ENCODE data around the gene CMTM5.

The CMTM5 gene

GRCh38 chr14:23376482-23377197 is at the start of gene CMTM5:
Gene CMTM5 (plus strand): TSS chr14:23377046. CDS start chr14:23377252, 206 bp downstream.
- no peak within 1 kb of the TSS for H3K4me3 ChIP-seq (ENCODE audit: low read depth, low read length)

GRCh38 chr14:23327947-23328744 is 48.7 kb upstream of the CMTM5 start:
- no peak overlapping the region for H3K4me3 ChIP-seq (ENCODE audit: low read depth, low read length)

GRCh38 chr14:23335623-23336022 is 41.2 kb upstream of the CMTM5 start:
- no peak overlapping the region for H3K4me3 ChIP-seq (ENCODE audit: low read depth, low read length)

GRCh38 chr14:23339506-23340268 is 37.2 kb upstream of the CMTM5 start:
- H3K4me3 ChIP-seq (ENCODE audit: low read depth, low read length): no peak overlapping the region

- H3K4me3 ChIP-seq (ENCODE audit: low read depth, low read length): no peak overlapping the region
Observed at GRCh38 chr14:23344481-23344880, 32.4 kb upstream of the CMTM5 start.

- no peak overlapping the region for H3K4me3 ChIP-seq (ENCODE audit: low read depth, low read length)
Observed at GRCh38 chr14:23345987-23346692, 30.7 kb upstream of the CMTM5 start.

GRCh38 chr14:23346693-23347405 is 30.0 kb upstream of the CMTM5 start:
- no peak overlapping the region for H3K4me3 ChIP-seq (ENCODE audit: low read depth, low read length)

- no peak overlapping the region for H3K4me3 ChIP-seq (ENCODE audit: low read depth, low read length)
Observed at GRCh38 chr14:23347406-23348296, 29.2 kb upstream of the CMTM5 start.

GRCh38 chr14:23348297-23348655 is 28.6 kb upstream of the CMTM5 start:
- H3K4me3 ChIP-seq (ENCODE audit: low read depth, low read length): no peak overlapping the region

- no peak overlapping the region for H3K4me3 ChIP-seq (ENCODE audit: low read depth, low read length)
Observed at GRCh38 chr14:23349156-23349845, 27.5 kb upstream of the CMTM5 start.

- H3K4me3 ChIP-seq (ENCODE audit: low read depth, low read length): peak overlapping the region; percentile 66
Observed at GRCh38 chr14:23351681-23352505, 25.0 kb upstream of the CMTM5 start.

- peak within 1 kb of the TSS; percentile 66 for H3K4me3 ChIP-seq (ENCODE audit: low read depth, low read length)
Observed at GRCh38 chr14:23352506-23353432, 24.1 kb upstream of the CMTM5 start, which contains the start of gene SLC22A17. Gene SLC22A17 (minus strand): TSS chr14:23352887.

GRCh38 chr14:23353433-23353780 is 23.4 kb upstream of the CMTM5 start:
- H3K4me3 ChIP-seq (ENCODE audit: low read depth, low read length): no peak overlapping the region

GRCh38 chr14:23354990-23355389 is 21.9 kb upstream of the CMTM5 start:
- H3K4me3 ChIP-seq (ENCODE audit: low read depth, low read length): no peak overlapping the region

- no peak overlapping the region for H3K4me3 ChIP-seq (ENCODE audit: low read depth, low read length)
Observed at GRCh38 chr14:23355871-23356435, 20.9 kb upstream of the CMTM5 start.

GRCh38 chr14:23356662-23357061 is 20.2 kb upstream of the CMTM5 start:
- H3K4me3 ChIP-seq (ENCODE audit: low read depth, low read length): no peak overlapping the region

GRCh38 chr14:23357261-23357660 is 19.6 kb upstream of the CMTM5 start:
- H3K4me3 ChIP-seq (ENCODE audit: low read depth, low read length): no peak overlapping the region
